Smooth muscle cell of the umbilical artery (primary cell): ENCODE results near the gene OR1L6. TPM values are rescaled to one million over a fixed set of nuclear protein-coding genes. Genes with fewer than 3 reads are reported as not detected.

Experiments
- total RNA-seq: library from RNA; depleted of rRNA; stranded (reverse); fragments of >200 nt; gene quantifications from 2 replicates; pipeline ENCODE4 v1.2.3, GENCODE V29; 2014

OR1L6 gene
- not detected in 2 replicates for total RNA-seq

GRCh38 chr9:122742003-122742402 is at the start of gene OR1L6:
Gene OR1L6, plus strand, starts transcription at chr9:122742303. Its CDS starts 7,545 bp downstream, at chr9:122749848.

GRCh38 chr9:122723690-122724089 is 18.4 kb upstream of the OR1L6 start, which contains the start of gene OR1L4:
Gene OR1L4, plus strand, starts transcription at chr9:122723990. Its CDS starts 0 bp downstream, at chr9:122723990.

GRCh38 chr9:122788831-122789230 is 46.7 kb downstream of the OR1L6 start, which contains the start of gene OR5C1:
Gene OR5C1, plus strand, starts transcription at chr9:122788933. Its CDS starts 0 bp downstream, at chr9:122788933.

Other genes with a start within 250 kb of the OR1L6 start
- not detected in 2 replicates for gene OR1J2, start 231.5 kb upstream of the OR1L6 start, total RNA-seq
- gene OR1J4, start 223.2 kb upstream of the OR1L6 start, total RNA-seq = not detected in 2 replicates
- not detected in 2 replicates for gene OR1N1, start 215.0 kb upstream of the OR1L6 start, total RNA-seq
- gene OR1N2, start 189.2 kb upstream of the OR1L6 start, total RNA-seq = not detected in 2 replicates
- not detected in 2 replicates for gene OR1L8, start 158.9 kb upstream of the OR1L6 start, total RNA-seq
- gene OR1Q1, start 127.6 kb upstream of the OR1L6 start, total RNA-seq = not detected in 2 replicates
- gene OR1B1, start 84.7 kb upstream of the OR1L6 start, total RNA-seq = 0.23 TPM in 1 of 2 replicates, not detected in the other
- gene OR1L1, start 80.6 kb upstream of the OR1L6 start, total RNA-seq = not detected in 2 replicates
- gene OR1L3, start 67.2 kb upstream of the OR1L6 start, total RNA-seq = not detected in 2 replicates
- not detected in 2 replicates for gene OR1L4, start 18.3 kb upstream of the OR1L6 start, total RNA-seq
- not detected in 2 replicates for gene OR5C1, start 46.6 kb downstream of the OR1L6 start, total RNA-seq
- gene OR1K1, start 57.8 kb downstream of the OR1L6 start, total RNA-seq = not detected in 2 replicates
- gene PDCL, start 86.3 kb downstream of the OR1L6 start, total RNA-seq = 34.7 and 41.0 TPM in 2 replicates
- 46.0 and 70.8 TPM in 2 replicates for gene RC3H2, start 163.1 kb downstream of the OR1L6 start, total RNA-seq
- 14.1 and 15.4 TPM in 2 replicates for gene ZBTB6, start 171.0 kb downstream of the OR1L6 start, total RNA-seq
- 4.5 and 5.5 TPM in 2 replicates for gene ZBTB26, start 189.2 kb downstream of the OR1L6 start, total RNA-seq
- gene RABGAP1, start 198.7 kb downstream of the OR1L6 start, total RNA-seq = 48.2 and 49.0 TPM in 2 replicates